HCT116 (cell line): ENCODE results near the gene NMUR1. TPM values are rescaled to one million over a fixed set of nuclear protein-coding genes. Genes with fewer than 3 reads are reported as not detected.
A peak's percentile ranks its signal among the peaks of the same experiment; 100 is the strongest.

ENCODE experiments used
- ATAC-seq: fragments of 200-7000 bp; cut with Tn5 transposase; 2 replicates; pipeline ENCODE4 v1.9.1; 2020; ENCODE audit warnings: mild to moderate bottlenecking, moderate library complexity
- BruUV-seq: library from RNA; stranded (reverse); fragments of 400-500 nt; replicated peaks from 2 replicates; lab custom pipeline; 2021; lab: Mats Ljungman, UMichigan
- CTCF ChIA-PET: fragments of 300-600 bp; sonication (Branson Sonifier 250); formaldehyde crosslinking; loops from one replicate; lab custom pipeline; 2021; ENCODE audit warnings: antibody characterized with exemption; lab: Charles Lee
- POLR2A ChIA-PET: fragments of 300-600, 350-600 bp; sonication (Branson Sonifier 250); formaldehyde crosslinking; loops from one replicate; lab custom pipeline; 2021; ENCODE audit warnings: antibody characterized with exemption; lab: Charles Lee
- RAD21 ChIA-PET, 2 experiments: fragments of 300-600 bp; sonication (Branson Sonifier 250); formaldehyde crosslinking; loops; one replicate each; lab custom pipeline; 2023; ENCODE audit warnings: low total read pairs in 2 of 2; ENCODE audit not compliant: uncharacterized antibody in 2 of 2, unreplicated experiment in 2 of 2, low non-redundant PET in 1 of 2; lab: Charles Lee
- DNase-seq: peaks from one replicate; pipeline ENCODE4 v3.0.0-alpha.2; 2010; ENCODE audit warnings: low read depth, low spot score
- H2AFZ ChIP-seq: fragments of 200-600 bp; shearing (Covaris generic), sonication (generic); 2 replicates; pipeline ENCODE4 v1.6.1; 2017; ENCODE audit warnings: low read depth, mixed run types, mixed read lengths, antibody characterized with exemption, low read length; ENCODE audit not compliant: poor library complexity, severe bottlenecking
- H3K27ac ChIP-seq: 2 replicates; pipeline ENCODE4 v1.5.1; 2012; ENCODE audit warnings: low read depth, low read length
- H3K27me3 ChIP-seq: fragments of 200-600 bp; sonication (generic); 2 replicates; pipeline ENCODE4 v1.6.1; 2016; ENCODE audit warnings: mixed run types, low read length, mixed read lengths; ENCODE audit not compliant: insufficient read depth
- H3K36me3 ChIP-seq, 2 experiments: fragments of 200-500 bp in 1 of 2; fragments of 200-600 bp in 1 of 2; sonication (Bioruptor generic) in 1 of 2; sonication (generic) in 1 of 2; 2 replicates each; pipeline versions ENCODE4 v1.5.1 to v1.6.1; 2014 to 2016; ENCODE audit warnings: low read length in 2 of 2, inconsistent platforms in 1 of 2, mixed read lengths in 1 of 2, mixed run types in 1 of 2; ENCODE audit not compliant: insufficient read depth in 2 of 2, control insufficient read depth in 1 of 2
- H3K4me1 ChIP-seq, 2 experiments: fragments of 200-600 bp in 1 of 2; sonication (generic) in 1 of 2; 2 replicates each; pipeline versions ENCODE4 v1.5.1 to v1.6.1; 2012 to 2017; ENCODE audit warnings: low read length in 2 of 2, inconsistent platforms in 1 of 2, mild to moderate bottlenecking in 1 of 2, mixed read lengths in 1 of 2, mixed run types in 1 of 2, moderate library complexity in 1 of 2; ENCODE audit not compliant: insufficient read depth in 2 of 2, control insufficient read depth in 1 of 2
- H3K4me2 ChIP-seq: fragments of 200-600 bp; sonication (generic); 2 replicates; pipeline ENCODE4 v1.6.1; 2017; ENCODE audit warnings: mixed run types, low read length, mixed read lengths
- H3K4me3 ChIP-seq, 2 experiments: fragments of 200-600 bp in 1 of 2; sonication (generic) in 1 of 2; replicated peaks in 1 of 2; 2 replicates each; pipeline ENCODE4 v1.5.1; 2011 to 2016; ENCODE audit warnings: low read length in 2 of 2, control low read depth in 1 of 2, low read depth in 1 of 2, mild to moderate bottlenecking in 1 of 2, mixed read lengths in 1 of 2, mixed run types in 1 of 2
- H3K79me2 ChIP-seq: fragments of 200-600 bp; sonication (generic); 2 replicates; pipeline ENCODE4 v1.6.1; 2017; ENCODE audit warnings: mild to moderate bottlenecking, mixed run types, low read length, moderate library complexity, mixed read lengths; ENCODE audit not compliant: insufficient read depth
- H3K9ac ChIP-seq: fragments of 200-600 bp; sonication (generic); 2 replicates; pipeline ENCODE4 v1.6.1; 2016; ENCODE audit warnings: low read length, mixed read lengths
- H3K9me2 ChIP-seq: fragments of 200-600 bp; sonication (generic), shearing (Covaris generic); 2 replicates; pipeline ENCODE4 v1.6.1; 2017; ENCODE audit warnings: mixed run types, mild to moderate bottlenecking, moderate library complexity; ENCODE audit not compliant: insufficient read depth
- H3K9me3 ChIP-seq, 2 experiments: fragments of 200-500 bp in 1 of 2; fragments of 200-600 bp in 1 of 2; sonication (Bioruptor generic) in 1 of 2; sonication (generic) in 1 of 2; 2 replicates each; pipeline ENCODE4 v1.6.1; 2014 to 2017; ENCODE audit warnings: low read length in 2 of 2, mixed read lengths in 2 of 2, inconsistent platforms in 1 of 2, low read depth in 1 of 2, mild to moderate bottlenecking in 1 of 2, mixed run types in 1 of 2, moderate library complexity in 1 of 2; ENCODE audit not compliant: control insufficient read depth in 1 of 2, insufficient read depth in 1 of 2
- H4K20me1 ChIP-seq: fragments of 200-600 bp; sonication (generic), shearing (Covaris generic); 2 replicates; pipeline ENCODE4 v1.6.1; 2017; ENCODE audit warnings: mixed run types, mild to moderate bottlenecking, moderate library complexity; ENCODE audit not compliant: insufficient read depth
- CBX3 ChIP-seq: IDR thresholded peaks from 2 replicates; pipeline ENCODE4 v1.6.1; 2012; ENCODE audit warnings: low read depth
- CEBPB ChIP-seq: IDR thresholded peaks from 2 replicates; pipeline ENCODE4 v1.6.1; 2012; ENCODE audit warnings: low read depth
- EGR1 ChIP-seq: IDR thresholded peaks from 2 replicates; pipeline ENCODE4 v1.6.1; 2012; ENCODE audit warnings: low read depth
- ELF1 ChIP-seq: IDR thresholded peaks from 2 replicates; pipeline ENCODE4 v1.6.1; 2012; ENCODE audit warnings: low read depth, borderline replicate concordance
- EZH2 ChIP-seq: fragments of 200-600 bp; sonication (generic); IDR thresholded peaks from 2 replicates; pipeline ENCODE4 v1.6.1; 2017; ENCODE audit warnings: antibody characterized with exemption, mixed run types
- FOSL1 ChIP-seq: IDR thresholded peaks from 2 replicates; pipeline ENCODE4 v1.6.1; 2012; ENCODE audit warnings: low read depth
- JUND ChIP-seq: IDR thresholded peaks from 2 replicates; pipeline ENCODE4 v1.6.1; 2012
- POLR2A ChIP-seq: IDR thresholded peaks from 2 replicates; pipeline ENCODE4 v1.7.0; 2011; ENCODE audit warnings: borderline replicate concordance; ENCODE audit not compliant: insufficient read depth, insufficient read length; ENCODE audit errors: extremely low read depth
- POLR2AphosphoS5 ChIP-seq: IDR thresholded peaks from 2 replicates; pipeline ENCODE4 v1.6.1; 2011; ENCODE audit warnings: mild to moderate bottlenecking, low read depth, low read length, moderate library complexity
- RAD21 ChIP-seq: IDR thresholded peaks from 2 replicates; pipeline ENCODE4 v1.6.1; 2012; ENCODE audit warnings: low read depth, mild to moderate bottlenecking
- SIN3A ChIP-seq: IDR thresholded peaks from 2 replicates; pipeline ENCODE4 v1.6.1; 2012; ENCODE audit warnings: low read depth
- SP1 ChIP-seq: IDR thresholded peaks from 2 replicates; pipeline ENCODE4 v1.6.1; 2012; ENCODE audit warnings: low read depth
- SRF ChIP-seq: IDR thresholded peaks from 2 replicates; pipeline ENCODE4 v1.6.1; 2012; ENCODE audit warnings: low read depth
- YY1 ChIP-seq: IDR thresholded peaks from 2 replicates; pipeline ENCODE4 v1.6.1; 2011; ENCODE audit warnings: low read length, low read depth, moderate library complexity, mild to moderate bottlenecking; ENCODE audit not compliant: insufficient replicate concordance; ENCODE audit errors: extremely low read depth
- ZFX ChIP-seq: fragments of 450-650 bp; IDR thresholded peaks from 2 replicates; pipeline ENCODE4 v1.6.1; 2017
- intact Hi-C: fragments of 100-400 bp; cut with micrococcal nuclease; formaldehyde crosslinking; loops from 2 replicates; pipeline ENCODE4 v1.10.0; 2022
- total RNA-seq: library from RNA; stranded (reverse); gene quantifications from one replicate; pipeline ENCODE4 v1.2.1, GENCODE V29; 2021; ENCODE audit not compliant: unreplicated experiment
- TF ChIP-seq, protein P1 (sequence below), 3 experiments: fragments of 200-600 bp in 1 of 3; sonication (generic) in 1 of 3; IDR thresholded peaks in 2 of 3; conservative IDR thresholded peaks in 1 of 3; 2 replicates each; pipeline ENCODE4 v1.5.1; 2012 to 2017; ENCODE audit warnings: low read depth in 2 of 3, low read length in 2 of 3, antibody characterized with exemption in 1 of 3, borderline replicate concordance in 1 of 3, control low read depth in 1 of 3, mild to moderate bottlenecking in 1 of 3, mixed read lengths in 1 of 3, mixed run types in 1 of 3, moderate library complexity in 1 of 3; ENCODE audit not compliant: insufficient read depth in 1 of 3
- TF ChIP-seq, protein P2 (sequence below): IDR thresholded peaks from 2 replicates; pipeline ENCODE4 v1.6.1; 2011; ENCODE audit warnings: mild to moderate bottlenecking, low read length, moderate library complexity; ENCODE audit not compliant: insufficient replicate concordance; ENCODE audit errors: extremely low read depth
- TF ChIP-seq, protein P3 (sequence below): IDR thresholded peaks from 2 replicates; pipeline ENCODE4 v1.6.1; 2012; ENCODE audit warnings: low read depth
- TF ChIP-seq, protein P4 (sequence below): IDR thresholded peaks from 2 replicates; pipeline ENCODE4 v1.6.1; 2012

NMUR1 gene
- total RNA-seq, 1 experiment from 2014 or later: not detected

DNA sequence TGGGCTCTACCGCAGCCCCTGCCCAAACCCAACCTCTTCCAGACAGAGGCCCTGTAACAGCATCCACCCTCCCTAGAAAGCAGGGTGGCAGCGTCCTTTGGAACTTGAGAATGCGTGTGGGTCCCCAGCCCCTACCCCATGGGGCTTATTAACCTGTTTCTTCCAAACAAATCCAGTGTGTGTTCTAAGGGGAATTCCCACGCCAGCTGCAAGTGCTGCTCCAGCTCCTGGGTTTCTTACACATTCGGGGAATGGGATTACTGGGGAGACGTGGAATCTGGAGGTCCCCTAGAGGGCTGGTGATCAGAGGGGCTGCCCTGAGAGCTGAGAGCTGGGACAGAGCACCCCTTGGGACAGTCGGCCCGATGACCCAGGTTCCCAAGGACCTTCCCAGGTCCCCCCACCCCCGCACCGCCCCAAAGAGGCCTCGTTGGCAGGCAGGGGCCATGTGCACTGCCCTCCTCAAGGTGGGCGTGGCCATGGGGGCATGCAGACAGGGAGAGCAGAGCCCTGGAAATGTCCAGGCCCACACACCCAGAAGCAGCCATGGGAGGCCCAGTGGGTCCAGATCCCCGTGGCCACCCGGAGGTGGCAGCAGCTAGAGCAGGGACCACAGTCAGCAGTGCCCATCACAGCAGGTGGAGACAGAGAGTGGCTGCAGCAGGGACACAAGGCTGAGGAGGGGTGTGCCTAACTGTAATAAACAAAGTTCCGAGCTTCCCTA lies 43.6 kb upstream of the NMUR1 start:
- H3K4me1 ChIP-seq: no peaks in the 10 kb centered on the region
- H3K4me3 ChIP-seq: no peak overlapping the region
- H3K79me2 ChIP-seq: no peaks in the 10 kb centered on the region
- ChIA-PET CTCF (no interaction called here), POLR2A (no interaction called here), RAD21 (no interaction called here)
- H3K9me2 ChIP-seq: no peaks in the 10 kb centered on the region
- DNase-seq (no peak), ATAC-seq (peak; percentile 64)
- no peak overlapping the region for H3K27ac ChIP-seq
- H3K36me3 ChIP-seq: no peaks in the 10 kb centered on the region
- no peaks in the 10 kb centered on the region for H3K27me3 ChIP-seq
- H4K20me1 ChIP-seq: no peaks in the 10 kb centered on the region
- H3K9me3 ChIP-seq: no peaks in the 10 kb centered on the region
- H2AFZ ChIP-seq: no peak overlapping the region
- no peak overlapping the region for H3K4me2 ChIP-seq
- TF ChIP-seq ZFX: no peak
- TF ChIP-seq, protein P1, sequence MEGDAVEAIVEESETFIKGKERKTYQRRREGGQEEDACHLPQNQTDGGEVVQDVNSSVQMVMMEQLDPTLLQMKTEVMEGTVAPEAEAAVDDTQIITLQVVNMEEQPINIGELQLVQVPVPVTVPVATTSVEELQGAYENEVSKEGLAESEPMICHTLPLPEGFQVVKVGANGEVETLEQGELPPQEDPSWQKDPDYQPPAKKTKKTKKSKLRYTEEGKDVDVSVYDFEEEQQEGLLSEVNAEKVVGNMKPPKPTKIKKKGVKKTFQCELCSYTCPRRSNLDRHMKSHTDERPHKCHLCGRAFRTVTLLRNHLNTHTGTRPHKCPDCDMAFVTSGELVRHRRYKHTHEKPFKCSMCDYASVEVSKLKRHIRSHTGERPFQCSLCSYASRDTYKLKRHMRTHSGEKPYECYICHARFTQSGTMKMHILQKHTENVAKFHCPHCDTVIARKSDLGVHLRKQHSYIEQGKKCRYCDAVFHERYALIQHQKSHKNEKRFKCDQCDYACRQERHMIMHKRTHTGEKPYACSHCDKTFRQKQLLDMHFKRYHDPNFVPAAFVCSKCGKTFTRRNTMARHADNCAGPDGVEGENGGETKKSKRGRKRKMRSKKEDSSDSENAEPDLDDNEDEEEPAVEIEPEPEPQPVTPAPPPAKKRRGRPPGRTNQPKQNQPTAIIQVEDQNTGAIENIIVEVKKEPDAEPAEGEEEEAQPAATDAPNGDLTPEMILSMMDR (IDR thresholded peaks at IDR 0.05 in 2 of 3, conservative IDR thresholded peaks at IDR 0.05 in 1 of 3; ENCODE audit: borderline replicate concordance in 1 of 3, insufficient read depth in 1 of 3, low read depth in 2 of 3, low read length in 2 of 3): no peak
- TF ChIP-seq, protein P2, sequence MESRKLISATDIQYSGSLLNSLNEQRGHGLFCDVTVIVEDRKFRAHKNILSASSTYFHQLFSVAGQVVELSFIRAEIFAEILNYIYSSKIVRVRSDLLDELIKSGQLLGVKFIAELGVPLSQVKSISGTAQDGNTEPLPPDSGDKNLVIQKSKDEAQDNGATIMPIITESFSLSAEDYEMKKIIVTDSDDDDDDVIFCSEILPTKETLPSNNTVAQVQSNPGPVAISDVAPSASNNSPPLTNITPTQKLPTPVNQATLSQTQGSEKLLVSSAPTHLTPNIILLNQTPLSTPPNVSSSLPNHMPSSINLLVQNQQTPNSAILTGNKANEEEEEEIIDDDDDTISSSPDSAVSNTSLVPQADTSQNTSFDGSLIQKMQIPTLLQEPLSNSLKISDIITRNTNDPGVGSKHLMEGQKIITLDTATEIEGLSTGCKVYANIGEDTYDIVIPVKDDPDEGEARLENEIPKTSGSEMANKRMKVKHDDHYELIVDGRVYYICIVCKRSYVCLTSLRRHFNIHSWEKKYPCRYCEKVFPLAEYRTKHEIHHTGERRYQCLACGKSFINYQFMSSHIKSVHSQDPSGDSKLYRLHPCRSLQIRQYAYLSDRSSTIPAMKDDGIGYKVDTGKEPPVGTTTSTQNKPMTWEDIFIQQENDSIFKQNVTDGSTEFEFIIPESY: no peak
- no peak for TF ChIP-seq RAD21
- TF ChIP-seq, protein P3, sequence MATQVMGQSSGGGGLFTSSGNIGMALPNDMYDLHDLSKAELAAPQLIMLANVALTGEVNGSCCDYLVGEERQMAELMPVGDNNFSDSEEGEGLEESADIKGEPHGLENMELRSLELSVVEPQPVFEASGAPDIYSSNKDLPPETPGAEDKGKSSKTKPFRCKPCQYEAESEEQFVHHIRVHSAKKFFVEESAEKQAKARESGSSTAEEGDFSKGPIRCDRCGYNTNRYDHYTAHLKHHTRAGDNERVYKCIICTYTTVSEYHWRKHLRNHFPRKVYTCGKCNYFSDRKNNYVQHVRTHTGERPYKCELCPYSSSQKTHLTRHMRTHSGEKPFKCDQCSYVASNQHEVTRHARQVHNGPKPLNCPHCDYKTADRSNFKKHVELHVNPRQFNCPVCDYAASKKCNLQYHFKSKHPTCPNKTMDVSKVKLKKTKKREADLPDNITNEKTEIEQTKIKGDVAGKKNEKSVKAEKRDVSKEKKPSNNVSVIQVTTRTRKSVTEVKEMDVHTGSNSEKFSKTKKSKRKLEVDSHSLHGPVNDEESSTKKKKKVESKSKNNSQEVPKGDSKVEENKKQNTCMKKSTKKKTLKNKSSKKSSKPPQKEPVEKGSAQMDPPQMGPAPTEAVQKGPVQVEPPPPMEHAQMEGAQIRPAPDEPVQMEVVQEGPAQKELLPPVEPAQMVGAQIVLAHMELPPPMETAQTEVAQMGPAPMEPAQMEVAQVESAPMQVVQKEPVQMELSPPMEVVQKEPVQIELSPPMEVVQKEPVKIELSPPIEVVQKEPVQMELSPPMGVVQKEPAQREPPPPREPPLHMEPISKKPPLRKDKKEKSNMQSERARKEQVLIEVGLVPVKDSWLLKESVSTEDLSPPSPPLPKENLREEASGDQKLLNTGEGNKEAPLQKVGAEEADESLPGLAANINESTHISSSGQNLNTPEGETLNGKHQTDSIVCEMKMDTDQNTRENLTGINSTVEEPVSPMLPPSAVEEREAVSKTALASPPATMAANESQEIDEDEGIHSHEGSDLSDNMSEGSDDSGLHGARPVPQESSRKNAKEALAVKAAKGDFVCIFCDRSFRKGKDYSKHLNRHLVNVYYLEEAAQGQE: no peak
- no peak for TF ChIP-seq CBX3
- no peak for TF ChIP-seq CEBPB
- no peak for TF ChIP-seq POLR2A
- no peak for TF ChIP-seq FOSL1
- no peak for TF ChIP-seq POLR2AphosphoS5
- no peak for TF ChIP-seq EZH2
- TF ChIP-seq SIN3A: no peak
- no peak for TF ChIP-seq SRF
- TF ChIP-seq, protein P4, sequence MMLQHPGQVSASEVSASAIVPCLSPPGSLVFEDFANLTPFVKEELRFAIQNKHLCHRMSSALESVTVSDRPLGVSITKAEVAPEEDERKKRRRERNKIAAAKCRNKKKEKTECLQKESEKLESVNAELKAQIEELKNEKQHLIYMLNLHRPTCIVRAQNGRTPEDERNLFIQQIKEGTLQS: no peak
- TF ChIP-seq YY1: no peak
- TF ChIP-seq JUND: no peak
- no peak for TF ChIP-seq EGR1
- no peak for TF ChIP-seq ELF1
- TF ChIP-seq SP1: no peak
- intact Hi-C loops: no loop called here
- H3K9ac ChIP-seq: no peak overlapping the region
- no TSS peak for BruUV-seq
